Brain microvascular endothelial cell (primary cell): Measurements from ENCODE around the gene P2RY1.

Experiments used
- DNase-seq: peaks from one replicate; pipeline ENCODE4 v3.0.0-alpha.2; 2020
- H3K27ac ChIP-seq: fragments of 250-450 bp; sonication (Bioruptor Pico); 2 replicates; pipeline ENCODE4 v1.5.1; 2020; ENCODE audit warnings: mild to moderate bottlenecking, moderate library complexity
- H3K27me3 ChIP-seq: fragments of 250-450 bp; sonication (Bioruptor Pico); replicated peaks from 2 replicates; pipeline ENCODE4 v1.5.1; 2020; ENCODE audit warnings: mild to moderate bottlenecking
- H3K36me3 ChIP-seq: fragments of 250-450 bp; sonication (Bioruptor Pico); replicated peaks from 2 replicates; pipeline ENCODE4 v1.5.1; 2020; ENCODE audit warnings: mild to moderate bottlenecking
- H3K4me3 ChIP-seq: 2 replicates; pipeline ENCODE4 v1.5.1; 2011; ENCODE audit warnings: low read depth, mild to moderate bottlenecking, control low read depth, low read length, moderate library complexity
- in situ Hi-C: cut with HindIII; loops from 2 replicates; pipeline ENCODE4 v1.10.0; 2017; ENCODE audit warnings: low sequenced_read_pairs, low pct_ligation_motif_present
- TF ChIP-seq, protein P1 (sequence below): IDR thresholded peaks from 2 replicates; pipeline ENCODE4 v1.5.1; 2011; ENCODE audit warnings: low read depth, mild to moderate bottlenecking, moderate library complexity, low read length, control low read depth, inconsistent platforms; ENCODE audit errors: missing control alignments

P2RY1 gene

DNA sequence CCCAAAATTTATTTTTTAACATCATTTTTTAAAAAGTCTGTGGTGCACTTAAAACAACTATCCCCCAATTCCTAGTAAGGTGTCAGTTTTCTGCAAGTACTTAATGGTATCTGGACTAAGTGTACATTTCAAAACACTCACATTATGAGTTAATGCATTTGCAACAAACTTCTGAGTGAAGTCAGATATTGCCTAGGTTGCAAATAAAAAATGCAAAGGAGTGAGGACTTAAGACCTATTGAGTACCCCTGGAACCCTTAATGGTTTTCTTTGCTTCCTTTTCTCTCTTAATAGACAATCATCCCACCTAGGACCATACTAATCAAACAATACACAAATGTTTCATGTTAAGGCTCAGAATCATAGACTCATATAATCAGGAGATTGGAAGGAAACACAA lies 1.8 kb upstream of the P2RY1 start:
- DNase-seq = no peak
- Histone ChIP-seq H3K27ac (no peak overlapping the region), H3K27me3 (peaks cover 15% of the 10 kb centered on the region), H3K36me3 (no peaks in the 10 kb centered on the region), H3K4me3 (no peak overlapping the region)
- TF ChIP-seq, protein P1, sequence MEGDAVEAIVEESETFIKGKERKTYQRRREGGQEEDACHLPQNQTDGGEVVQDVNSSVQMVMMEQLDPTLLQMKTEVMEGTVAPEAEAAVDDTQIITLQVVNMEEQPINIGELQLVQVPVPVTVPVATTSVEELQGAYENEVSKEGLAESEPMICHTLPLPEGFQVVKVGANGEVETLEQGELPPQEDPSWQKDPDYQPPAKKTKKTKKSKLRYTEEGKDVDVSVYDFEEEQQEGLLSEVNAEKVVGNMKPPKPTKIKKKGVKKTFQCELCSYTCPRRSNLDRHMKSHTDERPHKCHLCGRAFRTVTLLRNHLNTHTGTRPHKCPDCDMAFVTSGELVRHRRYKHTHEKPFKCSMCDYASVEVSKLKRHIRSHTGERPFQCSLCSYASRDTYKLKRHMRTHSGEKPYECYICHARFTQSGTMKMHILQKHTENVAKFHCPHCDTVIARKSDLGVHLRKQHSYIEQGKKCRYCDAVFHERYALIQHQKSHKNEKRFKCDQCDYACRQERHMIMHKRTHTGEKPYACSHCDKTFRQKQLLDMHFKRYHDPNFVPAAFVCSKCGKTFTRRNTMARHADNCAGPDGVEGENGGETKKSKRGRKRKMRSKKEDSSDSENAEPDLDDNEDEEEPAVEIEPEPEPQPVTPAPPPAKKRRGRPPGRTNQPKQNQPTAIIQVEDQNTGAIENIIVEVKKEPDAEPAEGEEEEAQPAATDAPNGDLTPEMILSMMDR = no peak
- in situ Hi-C loops = no loop called here

DNA sequence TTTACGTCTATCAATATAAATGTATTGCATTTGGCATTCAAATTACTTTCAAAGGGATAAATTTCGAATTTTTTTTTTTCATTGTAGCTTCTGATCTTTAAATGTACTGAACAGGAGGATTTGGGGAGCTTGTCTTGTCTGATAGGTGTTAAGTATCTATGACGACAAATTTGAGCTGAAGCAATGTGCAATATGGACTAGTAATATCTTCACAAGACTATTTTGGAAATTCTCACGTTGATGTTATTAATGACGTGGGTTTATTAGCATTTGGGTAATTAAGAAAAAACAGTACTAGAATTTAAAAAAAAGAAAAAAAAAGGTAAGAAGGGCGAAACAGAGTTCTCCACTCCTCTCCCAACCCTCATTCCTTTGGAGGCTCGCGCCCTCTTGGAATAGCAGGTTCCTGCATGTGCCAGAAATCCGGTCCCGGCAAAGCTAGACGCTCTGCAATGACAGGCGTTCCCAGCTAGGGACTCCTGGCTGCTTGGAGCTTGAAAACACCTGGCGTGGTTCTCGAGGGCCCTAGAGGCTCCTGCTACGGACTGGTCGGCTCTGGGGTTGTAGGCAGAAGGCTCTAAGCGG lies 648 bp upstream of the P2RY1 start:
- no peaks in the 10 kb centered on the region for H3K36me3 ChIP-seq
- TF ChIP-seq, protein P1 = peak; percentile 34
- no peak for DNase-seq
- H3K4me3 ChIP-seq = peak overlapping the region; percentile 74
- H3K27ac ChIP-seq = no peak overlapping the region
- H3K27me3 ChIP-seq = peaks cover 15% of the 10 kb centered on the region
- in situ Hi-C loops = no loop called here

DNA sequence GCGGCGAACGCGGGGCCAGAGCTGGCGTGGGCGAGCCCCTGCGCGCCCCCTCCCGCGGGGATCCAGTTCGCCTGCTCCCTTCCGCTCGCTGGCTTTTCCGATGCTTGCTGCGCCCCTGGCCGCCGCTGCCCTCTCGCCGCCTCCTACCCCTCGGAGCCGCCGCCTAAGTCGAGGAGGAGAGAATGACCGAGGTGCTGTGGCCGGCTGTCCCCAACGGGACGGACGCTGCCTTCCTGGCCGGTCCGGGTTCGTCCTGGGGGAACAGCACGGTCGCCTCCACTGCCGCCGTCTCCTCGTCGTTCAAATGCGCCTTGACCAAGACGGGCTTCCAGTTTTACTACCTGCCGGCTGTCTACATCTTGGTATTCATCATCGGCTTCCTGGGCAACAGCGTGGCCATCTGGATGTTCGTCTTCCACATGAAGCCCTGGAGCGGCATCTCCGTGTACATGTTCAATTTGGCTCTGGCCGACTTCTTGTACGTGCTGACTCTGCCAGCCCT lies 721 bp downstream of the P2RY1 start:
- H3K27me3 ChIP-seq = peaks cover 15% of the 10 kb centered on the region
- no peak overlapping the region for H3K27ac ChIP-seq
- peak; percentile 1 for DNase-seq
- no peaks in the 10 kb centered on the region for H3K36me3 ChIP-seq
- in situ Hi-C loops = no loop called here
- H3K4me3 ChIP-seq = peak overlapping the region; percentile 74
- TF ChIP-seq, protein P1 = no peak

DNA sequence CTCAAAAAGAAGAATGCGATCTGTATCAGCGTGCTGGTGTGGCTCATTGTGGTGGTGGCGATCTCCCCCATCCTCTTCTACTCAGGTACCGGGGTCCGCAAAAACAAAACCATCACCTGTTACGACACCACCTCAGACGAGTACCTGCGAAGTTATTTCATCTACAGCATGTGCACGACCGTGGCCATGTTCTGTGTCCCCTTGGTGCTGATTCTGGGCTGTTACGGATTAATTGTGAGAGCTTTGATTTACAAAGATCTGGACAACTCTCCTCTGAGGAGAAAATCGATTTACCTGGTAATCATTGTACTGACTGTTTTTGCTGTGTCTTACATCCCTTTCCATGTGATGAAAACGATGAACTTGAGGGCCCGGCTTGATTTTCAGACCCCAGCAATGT lies 1.3 kb downstream of the P2RY1 start:
- H3K27me3 ChIP-seq = peaks cover 15% of the 10 kb centered on the region
- in situ Hi-C loops = no loop called here
- H3K27ac ChIP-seq = no peak overlapping the region
- H3K4me3 ChIP-seq = peak overlapping the region; percentile 74
- TF ChIP-seq, protein P1 = no peak
- H3K36me3 ChIP-seq = no peaks in the 10 kb centered on the region
- no peak for DNase-seq

DNA sequence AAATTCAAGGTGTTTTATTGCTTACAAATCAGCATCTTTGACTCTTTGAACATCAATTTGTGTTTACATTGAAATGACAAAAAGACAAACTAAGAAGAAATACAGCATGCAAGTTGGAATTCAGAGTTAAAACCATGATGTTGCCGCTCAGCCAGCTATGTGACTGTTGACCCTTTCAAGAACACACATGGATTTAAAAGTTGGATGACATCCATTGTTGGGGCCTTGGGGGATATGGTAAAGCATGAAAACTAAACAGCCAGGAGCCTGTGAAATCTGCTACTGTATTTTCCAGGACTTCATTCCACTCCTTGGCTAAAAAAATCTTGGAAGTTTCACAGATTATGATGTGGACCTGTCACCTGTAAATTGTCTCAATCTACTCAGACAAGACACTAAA lies 4.6 kb downstream of the P2RY1 start:
- in situ Hi-C loops = no loop called here
- TF ChIP-seq, protein P1 = no peak

DNA sequence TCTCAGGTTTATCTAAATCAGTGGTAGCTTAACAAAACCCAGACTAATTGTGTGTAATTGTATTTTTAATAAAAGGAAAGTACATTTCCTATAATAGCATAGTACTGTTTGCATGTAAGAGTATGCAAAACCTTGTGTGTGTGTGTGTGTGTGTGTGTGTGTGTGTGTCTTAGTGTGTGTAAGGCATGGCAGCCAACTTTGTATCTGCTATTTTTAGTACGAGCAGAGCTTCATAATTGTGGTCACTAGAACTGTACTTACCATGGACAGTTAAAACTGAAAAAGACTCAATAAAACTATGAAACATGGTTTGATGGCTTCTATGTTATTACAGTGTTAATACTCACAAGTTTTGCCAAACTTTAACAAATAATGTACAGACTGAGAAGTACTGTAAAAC lies 6.2 kb downstream of the P2RY1 start:
- in situ Hi-C loops = no loop called here
- no peak for DNase-seq
- TF ChIP-seq, protein P1 = no peak
- Histone ChIP-seq H3K4me3 (no peak overlapping the region), H3K36me3 (no peaks in the 10 kb centered on the region), H3K27me3 (peaks cover 8% of the 10 kb centered on the region), H3K27ac (no peak overlapping the region)

More for the DNA sequence above, 4.6 kb downstream of the P2RY1 start:
- H3K27ac ChIP-seq = no peak overlapping the region
- H3K4me3 ChIP-seq = no peak overlapping the region
- peaks cover 15% of the 10 kb centered on the region for H3K27me3 ChIP-seq
- no peak for DNase-seq
- H3K36me3 ChIP-seq = no peaks in the 10 kb centered on the region
